Activated CD8-positive, alpha-beta memory T cell treated with anti-CD3 and anti-CD28 coated beads, Interleukin-2, amount 50 U/mL, for 24 hours (primary cell): ENCODE results near the gene TRIM40.
"Not testable (repeated sequence)": the region's sequence is repeated elsewhere in the genome, so short reads cannot be mapped to it uniquely, and the experiment has no call there.

ENCODE experiments used
- DNase-seq: peaks from one replicate; pipeline ENCODE4 v3.0.0-alpha.2; 2020; ENCODE audit errors: extremely low read depth

TRIM40 gene

GRCh38 chr6:30113003-30113759 lies 22.8 kb upstream of the TRIM40 start, which contains the start of gene TRIM31:
TRIM31 (minus strand) TSS chr6:30113090; CDS start chr6:30112805, 285 bp downstream.
- no peak for DNase-seq

DNA sequence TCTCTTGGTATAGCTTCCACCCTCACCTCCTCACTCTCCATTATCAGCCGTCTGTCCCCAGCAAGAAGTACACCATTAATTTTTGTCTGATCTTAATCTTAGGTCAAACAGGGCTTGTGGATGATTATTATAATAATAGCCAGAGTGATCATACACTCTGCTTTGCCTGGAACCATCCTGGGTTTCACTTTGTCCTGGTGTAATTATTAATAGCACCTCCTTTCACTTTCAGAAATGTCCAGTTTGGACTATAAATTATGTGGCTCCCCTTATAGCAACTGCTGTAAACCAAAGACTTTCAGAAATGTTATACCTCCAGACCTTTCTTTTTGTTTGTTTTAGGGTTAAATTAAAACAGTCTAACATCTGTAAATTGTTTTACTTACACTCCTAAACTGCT lies 22.1 kb upstream of the TRIM40 start:
- no peak for DNase-seq

DNA sequence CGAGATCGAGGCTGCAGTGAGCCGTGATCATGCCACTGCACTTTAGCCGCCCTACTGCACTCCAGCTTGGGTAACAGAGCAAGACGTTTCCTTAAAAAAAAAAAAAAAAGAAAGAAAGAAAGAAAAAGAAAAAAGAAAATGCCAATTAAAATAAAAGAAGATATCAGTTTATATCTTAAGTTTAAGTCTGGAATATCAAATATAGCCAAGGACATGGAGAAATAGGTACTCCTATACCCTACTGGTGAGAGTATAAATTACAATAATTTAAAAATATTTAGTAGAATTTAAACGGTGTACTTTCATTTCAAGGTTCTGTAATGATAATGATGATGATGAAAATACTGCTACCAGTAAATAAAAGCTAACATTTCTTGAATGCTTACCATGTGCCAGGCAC lies 19.2 kb upstream of the TRIM40 start:
- no peak for DNase-seq

GRCh38 chr6:30118691-30119090 lies 17.2 kb upstream of the TRIM40 start:
- not testable (repeated sequence) for DNase-seq

GRCh38 chr6:30121446-30122366 lies 14.2 kb upstream of the TRIM40 start:
- DNase-seq, result no peak

GRCh38 chr6:30122515-30122914 lies 13.4 kb upstream of the TRIM40 start:
- no peak for DNase-seq

GRCh38 chr6:30127238-30128093 lies 8.5 kb upstream of the TRIM40 start:
- DNase-seq, result no peak

- DNase-seq, result no peak
Observed at GRCh38 chr6:30129265-30130178, 6.4 kb upstream of the TRIM40 start.

- DNase-seq, result no peak
Observed at GRCh38 chr6:30130179-30130679, 5.7 kb upstream of the TRIM40 start.

GRCh38 chr6:30130887-30131862 lies 4.8 kb upstream of the TRIM40 start:
- DNase-seq, result peak; percentile 34

- no peak for DNase-seq
Observed at GRCh38 chr6:30131947-30132497, 3.9 kb upstream of the TRIM40 start.

- no peak for DNase-seq
Observed at GRCh38 chr6:30135147-30135546, 793 bp upstream of the TRIM40 start.

DNA sequence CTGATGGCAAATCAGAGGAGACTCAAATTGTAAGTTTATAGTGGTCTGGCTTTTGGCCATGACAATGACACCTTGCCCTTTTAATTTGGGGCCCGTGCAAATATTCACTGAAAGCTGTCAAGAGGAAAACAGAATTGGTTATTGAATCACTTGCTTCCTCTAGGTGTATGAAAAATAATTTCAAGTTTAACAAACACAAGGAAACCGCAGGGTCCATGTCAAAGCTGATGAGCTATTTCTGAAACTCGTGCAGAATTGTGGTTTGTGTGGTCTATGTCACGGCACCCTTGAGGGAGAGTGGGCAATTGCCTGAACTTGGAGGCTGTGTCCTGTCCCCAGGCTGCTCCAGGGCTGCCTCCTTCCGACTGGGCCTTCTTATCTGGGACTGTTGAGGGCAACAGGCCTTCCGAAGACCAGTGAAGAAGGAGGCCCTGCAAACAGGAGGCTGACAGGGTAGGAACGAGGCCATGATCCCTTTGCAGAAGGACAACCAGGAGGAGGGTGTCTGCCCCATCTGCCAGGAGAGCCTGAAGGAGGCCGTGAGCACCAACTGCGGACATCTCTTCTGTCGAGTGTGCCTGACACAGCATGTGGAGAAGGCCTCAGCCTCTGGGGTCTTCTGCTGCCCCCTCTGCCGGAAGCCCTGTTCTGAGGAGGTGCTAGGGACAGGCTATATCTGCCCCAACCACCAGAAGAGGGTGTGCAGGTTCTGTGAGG lies 788 bp downstream of the TRIM40 start:
- no peak for DNase-seq

- not testable (repeated sequence) for DNase-seq
Observed at GRCh38 chr6:30140240-30140639, 4.3 kb downstream of the TRIM40 start.

DNA sequence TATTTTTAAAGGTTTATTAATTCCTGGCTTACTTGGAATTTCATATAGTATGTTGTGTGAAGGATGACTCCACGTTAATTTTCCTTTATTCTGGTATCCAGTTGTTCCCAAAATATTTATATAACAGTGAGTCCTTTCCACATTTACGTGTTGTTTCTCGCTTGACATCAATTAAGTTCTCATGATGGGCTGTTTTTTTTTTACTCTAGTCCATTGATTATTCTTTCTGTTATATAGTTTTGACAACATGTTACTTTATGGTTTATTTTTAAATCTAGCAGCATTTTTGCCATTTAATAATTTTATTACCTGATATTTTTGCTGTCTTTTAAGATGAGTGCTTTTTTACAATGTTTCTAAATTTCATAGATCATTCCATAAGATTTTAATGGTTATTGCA lies 6.7 kb downstream of the TRIM40 start:
- no peak for DNase-seq

DNA sequence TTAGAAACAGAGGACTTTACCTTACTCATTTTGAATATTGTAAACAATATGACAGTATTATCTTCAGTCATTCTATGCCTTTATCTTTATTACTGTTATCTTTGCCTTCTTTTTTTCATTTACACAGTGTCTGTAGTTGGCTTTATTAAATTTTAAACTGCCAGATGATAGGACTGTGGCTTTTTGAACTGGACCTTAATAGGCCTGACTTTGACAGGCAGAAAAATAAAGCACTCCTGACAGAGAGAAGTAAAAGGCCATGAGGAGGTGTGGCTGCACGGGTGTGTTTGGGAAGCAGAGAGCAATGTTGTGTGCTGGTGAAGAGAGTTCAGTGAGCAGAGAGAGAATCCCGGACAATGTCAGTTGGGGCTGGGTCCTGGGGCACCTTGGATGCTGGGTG lies 7.8 kb downstream of the TRIM40 start:
- no peak for DNase-seq

- DNase-seq, result no peak
Observed at GRCh38 chr6:30144811-30145210, 8.9 kb downstream of the TRIM40 start.

- no peak for DNase-seq
Observed at GRCh38 chr6:30145818-30146217, 9.9 kb downstream of the TRIM40 start.
